ENCODE results near the gene CMPK1.

The CMPK1 gene

GRCh38 chr1:47348246-47348645 is 14.7 kb downstream of the CMPK1 start:
- Histone ChIP-seq H3K36me3 (ENCODE audit: control insufficient read depth, insufficient read depth, low read length) (no peaks in the 10 kb centered on the region), H3K27ac (ENCODE audit: low read depth, low read length) (no peak overlapping the region), H3K27me3 (ENCODE audit: control insufficient read depth, insufficient read depth, low read length) (no peaks in the 10 kb centered on the region), H3K9ac (ENCODE audit: low read length) (no peak overlapping the region), H3K4me3 (ENCODE audit: low read length) (no peak overlapping the region), H3K4me1 (ENCODE audit: control insufficient read depth, insufficient read depth, low read length) (no peaks in the 10 kb centered on the region)

- Histone ChIP-seq H3K4me3 (ENCODE audit: low read length) (no peak overlapping the region), H3K4me1 (ENCODE audit: control insufficient read depth, insufficient read depth, low read length) (no peaks in the 10 kb centered on the region), H3K27ac (ENCODE audit: low read depth, low read length) (no peak overlapping the region), H3K9ac (ENCODE audit: low read length) (no peak overlapping the region), H3K27me3 (ENCODE audit: control insufficient read depth, insufficient read depth, low read length) (no peaks in the 10 kb centered on the region), H3K36me3 (ENCODE audit: control insufficient read depth, insufficient read depth, low read length) (no peaks in the 10 kb centered on the region)
These were observed 17.7 kb downstream of the CMPK1 start for GRCh38 chr1:47351305-47351704.

- H3K4me1 ChIP-seq (ENCODE audit: control insufficient read depth, insufficient read depth, low read length), result no peaks in the 10 kb centered on the region
- H3K9ac ChIP-seq (ENCODE audit: low read length), result no peak overlapping the region
- no peak overlapping the region for H3K4me3 ChIP-seq (ENCODE audit: low read length)
- no peaks in the 10 kb centered on the region for H3K27me3 ChIP-seq (ENCODE audit: control insufficient read depth, insufficient read depth, low read length)
- H3K36me3 ChIP-seq (ENCODE audit: control insufficient read depth, insufficient read depth, low read length), result no peaks in the 10 kb centered on the region
- no peak overlapping the region for H3K27ac ChIP-seq (ENCODE audit: low read depth, low read length)
These were observed 27.8 kb downstream of the CMPK1 start for GRCh38 chr1:47361380-47361779.

DNA sequence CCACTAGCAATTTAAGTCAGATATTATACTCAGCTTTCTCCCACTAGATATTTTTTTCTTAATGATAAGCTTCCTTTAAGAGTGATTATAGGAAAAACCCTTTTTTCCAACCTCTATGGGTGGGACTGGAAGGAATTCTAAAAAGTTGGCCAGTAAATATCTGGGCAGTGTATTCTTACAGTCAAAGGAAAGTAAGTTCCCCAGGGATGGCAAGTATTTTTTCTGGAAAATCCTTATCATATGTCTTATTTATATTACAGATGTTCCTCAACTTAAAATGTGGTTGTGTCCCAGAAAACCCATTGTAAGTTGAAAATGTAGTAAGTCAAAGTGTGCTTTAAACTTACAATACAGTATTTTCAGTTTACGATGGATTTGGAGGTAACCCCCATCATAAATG is 29.2 kb downstream of the CMPK1 start:
- no peaks in the 10 kb centered on the region for H3K36me3 ChIP-seq (ENCODE audit: control insufficient read depth, insufficient read depth, low read length)

GRCh38 chr1:47367651-47368050 is 34.1 kb downstream of the CMPK1 start:
- H3K4me3 ChIP-seq (ENCODE audit: low read length), result no peak overlapping the region
- no peaks in the 10 kb centered on the region for H3K27me3 ChIP-seq (ENCODE audit: control insufficient read depth, insufficient read depth, low read length)
- H3K4me1 ChIP-seq (ENCODE audit: control insufficient read depth, insufficient read depth, low read length), result no peaks in the 10 kb centered on the region
- H3K27ac ChIP-seq (ENCODE audit: low read depth, low read length), result no peak overlapping the region
- H3K9ac ChIP-seq (ENCODE audit: low read length), result no peak overlapping the region
- H3K36me3 ChIP-seq (ENCODE audit: control insufficient read depth, insufficient read depth, low read length), result peaks cover 2% of the 10 kb centered on the region

More for the DNA sequence above, 29.2 kb downstream of the CMPK1 start:
- Histone ChIP-seq H3K4me3 (ENCODE audit: low read length) (no peak overlapping the region), H3K27ac (ENCODE audit: low read depth, low read length) (no peak overlapping the region), H3K9ac (ENCODE audit: low read length) (no peak overlapping the region), H3K4me1 (ENCODE audit: control insufficient read depth, insufficient read depth, low read length) (no peaks in the 10 kb centered on the region), H3K27me3 (ENCODE audit: control insufficient read depth, insufficient read depth, low read length) (no peaks in the 10 kb centered on the region)

GRCh38 chr1:47371016-47371517 is 37.5 kb downstream of the CMPK1 start:
- no peak overlapping the region for H3K9ac ChIP-seq (ENCODE audit: low read length)
- no peak overlapping the region for H3K27ac ChIP-seq (ENCODE audit: low read depth, low read length)
- no peaks in the 10 kb centered on the region for H3K27me3 ChIP-seq (ENCODE audit: control insufficient read depth, insufficient read depth, low read length)
- H3K36me3 ChIP-seq (ENCODE audit: control insufficient read depth, insufficient read depth, low read length), result peaks cover 14% of the 10 kb centered on the region
- H3K4me3 ChIP-seq (ENCODE audit: low read length), result no peak overlapping the region
- no peaks in the 10 kb centered on the region for H3K4me1 ChIP-seq (ENCODE audit: control insufficient read depth, insufficient read depth, low read length)

GRCh38 chr1:47374501-47374900 is 40.9 kb downstream of the CMPK1 start:
- H3K9ac ChIP-seq (ENCODE audit: low read length), result no peak overlapping the region
- no peaks in the 10 kb centered on the region for H3K27me3 ChIP-seq (ENCODE audit: control insufficient read depth, insufficient read depth, low read length)
- H3K4me3 ChIP-seq (ENCODE audit: low read length), result no peak overlapping the region
- H3K4me1 ChIP-seq (ENCODE audit: control insufficient read depth, insufficient read depth, low read length), result no peaks in the 10 kb centered on the region
- no peak overlapping the region for H3K27ac ChIP-seq (ENCODE audit: low read depth, low read length)
- peaks cover 14% of the 10 kb centered on the region for H3K36me3 ChIP-seq (ENCODE audit: control insufficient read depth, insufficient read depth, low read length)

- Histone ChIP-seq H3K9ac (ENCODE audit: low read length) (no peak overlapping the region), H3K4me3 (ENCODE audit: low read length) (no peak overlapping the region), H3K36me3 (ENCODE audit: control insufficient read depth, insufficient read depth, low read length) (peaks cover 7% of the 10 kb centered on the region), H3K27me3 (ENCODE audit: control insufficient read depth, insufficient read depth, low read length) (no peaks in the 10 kb centered on the region), H3K4me1 (ENCODE audit: control insufficient read depth, insufficient read depth, low read length) (no peaks in the 10 kb centered on the region), H3K27ac (ENCODE audit: low read depth, low read length) (no peak overlapping the region)
These were observed 44.6 kb downstream of the CMPK1 start for GRCh38 chr1:47378147-47378546.

DNA sequence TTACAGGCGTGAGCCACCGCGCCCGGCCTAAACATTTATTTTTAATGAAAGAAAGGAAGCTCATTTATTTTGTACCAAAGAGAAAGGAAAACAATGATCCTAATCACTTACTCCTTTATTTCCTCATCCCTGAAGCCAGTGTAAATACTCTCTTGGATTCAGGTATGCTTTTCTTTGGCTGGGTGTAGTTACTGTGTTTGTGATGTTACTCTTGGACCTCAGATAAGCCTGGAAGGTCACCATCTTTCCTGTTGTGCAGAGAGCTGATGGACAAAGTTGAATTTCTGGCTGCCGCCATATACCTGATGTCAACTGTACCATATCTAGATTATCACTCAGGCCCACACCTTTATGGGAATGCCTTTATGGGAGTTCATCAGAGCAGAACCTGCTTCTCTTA is 47.1 kb downstream of the CMPK1 start:
- no peak overlapping the region for H3K9ac ChIP-seq (ENCODE audit: low read length)
- no peaks in the 10 kb centered on the region for H3K4me1 ChIP-seq (ENCODE audit: control insufficient read depth, insufficient read depth, low read length)
- H3K4me3 ChIP-seq (ENCODE audit: low read length), result no peak overlapping the region
- no peak overlapping the region for H3K27ac ChIP-seq (ENCODE audit: low read depth, low read length)
- no peaks in the 10 kb centered on the region for H3K36me3 ChIP-seq (ENCODE audit: control insufficient read depth, insufficient read depth, low read length)
- H3K27me3 ChIP-seq (ENCODE audit: control insufficient read depth, insufficient read depth, low read length), result no peaks in the 10 kb centered on the region

GRCh38 chr1:47382399-47382983 is 48.9 kb downstream of the CMPK1 start:
- no peak overlapping the region for H3K4me3 ChIP-seq (ENCODE audit: low read length)
- H3K27me3 ChIP-seq (ENCODE audit: control insufficient read depth, insufficient read depth, low read length), result no peaks in the 10 kb centered on the region
- no peak overlapping the region for H3K9ac ChIP-seq (ENCODE audit: low read length)
- H3K36me3 ChIP-seq (ENCODE audit: control insufficient read depth, insufficient read depth, low read length), result no peaks in the 10 kb centered on the region
- no peak overlapping the region for H3K27ac ChIP-seq (ENCODE audit: low read depth, low read length)
- no peaks in the 10 kb centered on the region for H3K4me1 ChIP-seq (ENCODE audit: control insufficient read depth, insufficient read depth, low read length)

GRCh38 chr1:47384083-47384482 is 50.5 kb downstream of the CMPK1 start:
- Histone ChIP-seq H3K9ac (ENCODE audit: low read length) (no peak overlapping the region), H3K27ac (ENCODE audit: low read depth, low read length) (no peak overlapping the region), H3K27me3 (ENCODE audit: control insufficient read depth, insufficient read depth, low read length) (no peaks in the 10 kb centered on the region), H3K4me3 (ENCODE audit: low read length) (no peak overlapping the region), H3K4me1 (ENCODE audit: control insufficient read depth, insufficient read depth, low read length) (no peaks in the 10 kb centered on the region), H3K36me3 (ENCODE audit: control insufficient read depth, insufficient read depth, low read length) (no peaks in the 10 kb centered on the region)

- H3K36me3 ChIP-seq (ENCODE audit: control insufficient read depth, insufficient read depth, low read length), result no peaks in the 10 kb centered on the region
- no peak overlapping the region for H3K27ac ChIP-seq (ENCODE audit: low read depth, low read length)
- no peaks in the 10 kb centered on the region for H3K4me1 ChIP-seq (ENCODE audit: control insufficient read depth, insufficient read depth, low read length)
- H3K27me3 ChIP-seq (ENCODE audit: control insufficient read depth, insufficient read depth, low read length), result no peaks in the 10 kb centered on the region
- H3K9ac ChIP-seq (ENCODE audit: low read length), result no peak overlapping the region
- no peak overlapping the region for H3K4me3 ChIP-seq (ENCODE audit: low read length)
These were observed 51.4 kb downstream of the CMPK1 start for GRCh38 chr1:47385020-47385419.

- no peak overlapping the region for H3K4me3 ChIP-seq (ENCODE audit: low read length)
- no peaks in the 10 kb centered on the region for H3K4me1 ChIP-seq (ENCODE audit: control insufficient read depth, insufficient read depth, low read length)
- no peak overlapping the region for H3K9ac ChIP-seq (ENCODE audit: low read length)
- no peaks in the 10 kb centered on the region for H3K36me3 ChIP-seq (ENCODE audit: control insufficient read depth, insufficient read depth, low read length)
- no peaks in the 10 kb centered on the region for H3K27me3 ChIP-seq (ENCODE audit: control insufficient read depth, insufficient read depth, low read length)
- no peak overlapping the region for H3K27ac ChIP-seq (ENCODE audit: low read depth, low read length)
These were observed 52.7 kb downstream of the CMPK1 start for GRCh38 chr1:47386268-47386667.

Data from rectal smooth muscle tissue (tissue), 1 donor.